Occipital lobe (tissue), 2 donors: ENCODE data around the gene FKBP1A. TPM values are rescaled to one million over a fixed set of nuclear protein-coding genes. Genes with fewer than 3 reads are reported as not detected.

Experiments
- DNase-seq: peaks from one replicate; lab custom pipeline; 2025; lab: John Stamatoyannopoulos, UW
- total RNA-seq: library from RNA; depleted of rRNA; stranded (reverse); fragments of >200 nt; gene quantifications from one replicate; pipeline ENCODE4 v1.2.3, GENCODE V29; 2014

The FKBP1A gene
- total RNA-seq, 1 donor from 2014 or later = 79.4 TPM

- DNase-seq = no peak
These were observed 73.8 kb downstream of the FKBP1A start for GRCh38 chr20:1319051-1319450.

Other genes starting within 250 kb of the FKBP1A start
- gene TMEM74B, start 208.1 kb downstream of the FKBP1A start, total RNA-seq = 8.0 TPM
- gene C20orf202, start 189.6 kb downstream of the FKBP1A start, total RNA-seq = 0.16 TPM
- not detected for gene RAD21L1, start 167.0 kb downstream of the FKBP1A start, total RNA-seq
- gene SNPH, start 126.8 kb downstream of the FKBP1A start, total RNA-seq = 23.4 TPM
- 2.0 TPM for gene SDCBP2, start 63.9 kb downstream of the FKBP1A start, total RNA-seq
- 28.9 TPM for gene NSFL1C, start 73.8 kb upstream of the FKBP1A start, total RNA-seq
- 0.62 TPM for gene SIRPB2, start 98.4 kb upstream of the FKBP1A start, total RNA-seq
- not detected for gene SIRPD, start 164.7 kb upstream of the FKBP1A start, total RNA-seq
- 0.47 TPM for gene SIRPB1, start 227.0 kb upstream of the FKBP1A start, total RNA-seq